ENCODE results near the gene PCBP4. TPM values are rescaled to one million over a fixed set of nuclear protein-coding genes. Genes with fewer than 3 reads are reported as not detected.

Gene PCBP4
- total RNA-seq, 2 experiments from 2014 or later: 11.4 to 21.1 TPM

- CTCF ChIA-PET: interaction anchor here (1.1 to 1.9 kb wide), 6 partner anchors 8 to 23 kb away, joined by 3 to 10 read pairs (median 3); partner anchors contain the start of genes ABHD14A, ABHD14B and RRP9
- Mint-ChIP-seq H3K27ac (no peak overlapping the region), H3K4me1 (peaks cover 9% of the 10 kb centered on the region), H3K27me3 (peaks cover 10% of the 10 kb centered on the region), H3K4me3 (no peak overlapping the region), H3K36me3 (no peaks in the 10 kb centered on the region), H3K9me3 (ENCODE audit: low read depth) (no peaks in the 10 kb centered on the region)
- DNase-seq (no peak), ATAC-seq (no peak)
Measured at GRCh38 chr3:51964521-51964920, 2.7 kb downstream of the PCBP4 start.

- Mint-ChIP-seq H3K27ac (no peak overlapping the region), H3K27me3 (peaks cover 10% of the 10 kb centered on the region), H3K4me3 (no peak overlapping the region)
Measured at GRCh38 chr3:51963951-51964451, 3.3 kb downstream of the PCBP4 start.

GRCh38 chr3:51962854-51963530 lies 4.3 kb downstream of the PCBP4 start:
- Mint-ChIP-seq H3K9me3 (ENCODE audit: low read depth) (no peaks in the 10 kb centered on the region), H3K4me1 (peaks cover 2% of the 10 kb centered on the region), H3K27me3 (peaks cover 10% of the 10 kb centered on the region), H3K4me3 (no peak overlapping the region), H3K36me3 (no peaks in the 10 kb centered on the region), H3K27ac (no peak overlapping the region)
- DNase-seq (no peak), ATAC-seq (no peak)
- CTCF ChIA-PET: interaction anchor here (1.6 to 3.6 kb wide), 5 partner anchors 9 to 22 kb away, joined by 3 to 19 read pairs (median 4); partner anchors contain the start of genes ABHD14A, ABHD14B, ACY1 and RRP9

More at GRCh38 chr3:51963951-51964451, 3.3 kb downstream of the PCBP4 start:
- ATAC-seq (no peak), DNase-seq (no peak)
- no peaks in the 10 kb centered on the region for H3K9me3 Mint-ChIP-seq (ENCODE audit: low read depth)
- CTCF ChIA-PET: interaction anchor here (1.1 to 3.6 kb wide), 5 partner anchors 10 to 23 kb away, joined by 3 to 19 read pairs (median 6); partner anchors contain the start of genes ABHD14A, ABHD14B and RRP9
- H3K4me1 Mint-ChIP-seq: peaks cover 7% of the 10 kb centered on the region
- no peaks in the 10 kb centered on the region for H3K36me3 Mint-ChIP-seq

GRCh38 chr3:51961602-51962569 lies 5.4 kb downstream of the PCBP4 start:
- H3K27me3 Mint-ChIP-seq: peaks cover 12% of the 10 kb centered on the region
- CTCF ChIA-PET: interaction anchor here (1.2 to 3.6 kb wide), 5 partner anchors 10 to 21 kb away, joined by 4 to 19 read pairs (median 4); partner anchors contain the start of genes ABHD14A, ABHD14B, ACY1 and RRP9
- no peak overlapping the region for H3K27ac Mint-ChIP-seq
- no peaks in the 10 kb centered on the region for H3K9me3 Mint-ChIP-seq (ENCODE audit: low read depth)
- peaks cover 3% of the 10 kb centered on the region for H3K4me1 Mint-ChIP-seq
- H3K36me3 Mint-ChIP-seq: no peaks in the 10 kb centered on the region
- ATAC-seq (no peak), DNase-seq (no peak)
- no peak overlapping the region for H3K4me3 Mint-ChIP-seq

GRCh38 chr3:51961011-51961410 lies 6.2 kb downstream of the PCBP4 start:
- Mint-ChIP-seq H3K36me3 (no peaks in the 10 kb centered on the region), H3K27ac (no peak overlapping the region), H3K27me3 (peaks cover 17% of the 10 kb centered on the region), H3K9me3 (ENCODE audit: low read depth) (no peaks in the 10 kb centered on the region), H3K4me3 (no peak overlapping the region), H3K4me1 (peaks cover 6% of the 10 kb centered on the region)
- CTCF ChIA-PET: interaction anchor here (1.2 to 3.6 kb wide), 3 partner anchors 13 to 22 kb away, joined by 4 to 19 read pairs (median 4); partner anchors contain the start of genes ABHD14A, ABHD14B and ACY1
- no peak for DNase-seq
- no peak for ATAC-seq

GRCh38 chr3:51960386-51960785 lies 6.9 kb downstream of the PCBP4 start:
- H3K36me3 Mint-ChIP-seq: no peaks in the 10 kb centered on the region

GRCh38 chr3:51959651-51960050 lies 7.6 kb downstream of the PCBP4 start:
- Mint-ChIP-seq H3K9me3 (ENCODE audit: low read depth) (no peaks in the 10 kb centered on the region), H3K27me3 (peaks cover 21% of the 10 kb centered on the region), H3K4me3 (no peak overlapping the region), H3K4me1 (peaks cover 6% of the 10 kb centered on the region), H3K36me3 (no peaks in the 10 kb centered on the region), H3K27ac (no peak overlapping the region)
- ATAC-seq (no peak), DNase-seq (no peak)
- CTCF ChIA-PET: no interaction called here

More at GRCh38 chr3:51960386-51960785, 6.9 kb downstream of the PCBP4 start:
- Mint-ChIP-seq H3K4me1 (peaks cover 6% of the 10 kb centered on the region), H3K4me3 (no peak overlapping the region), H3K27ac (no peak overlapping the region), H3K9me3 (ENCODE audit: low read depth) (no peaks in the 10 kb centered on the region), H3K27me3 (peaks cover 18% of the 10 kb centered on the region)
- CTCF ChIA-PET: interaction anchor here (3.6 kb wide), 1 partner anchor 14 kb away, joined by 19 read pairs; the partner anchor contains the start of genes ABHD14A and ABHD14B
- ATAC-seq (no peak), DNase-seq (no peak)

- Mint-ChIP-seq H3K9me3 (ENCODE audit: low read depth) (no peaks in the 10 kb centered on the region), H3K27me3 (peaks cover 28% of the 10 kb centered on the region), H3K27ac (no peak overlapping the region), H3K4me1 (peaks cover 6% of the 10 kb centered on the region), H3K36me3 (no peaks in the 10 kb centered on the region), H3K4me3 (no peak overlapping the region)
- CTCF ChIA-PET: interaction anchor here (0.8 kb wide), 1 partner anchor 15 kb away, joined by 4 read pairs; the partner anchor contains the start of gene ABHD14B
- ATAC-seq (no peak), DNase-seq (no peak)
Measured at GRCh38 chr3:51958603-51959521, 8.4 kb downstream of the PCBP4 start.

- ATAC-seq (no peak), DNase-seq (no peak)
- CTCF ChIA-PET: interaction anchor here (0.8 to 1.2 kb wide), 5 partner anchors 8 to 44 kb away, joined by 3 to 6 read pairs (median 3); partner anchors contain the start of genes ABHD14B and PCBP4
- no peaks in the 10 kb centered on the region for H3K36me3 Mint-ChIP-seq
- no peak overlapping the region for H3K4me3 Mint-ChIP-seq
- H3K9me3 Mint-ChIP-seq (ENCODE audit: low read depth): no peaks in the 10 kb centered on the region
- H3K27me3 Mint-ChIP-seq: peaks cover 38% of the 10 kb centered on the region
- no peak overlapping the region for H3K27ac Mint-ChIP-seq
- peaks cover 10% of the 10 kb centered on the region for H3K4me1 Mint-ChIP-seq
Measured at GRCh38 chr3:51957520-51958205, 9.6 kb downstream of the PCBP4 start.

GRCh38 chr3:51955893-51956770 lies 11.1 kb downstream of the PCBP4 start:
- Mint-ChIP-seq H3K36me3 (no peaks in the 10 kb centered on the region), H3K4me1 (peaks cover 10% of the 10 kb centered on the region), H3K4me3 (no peak overlapping the region), H3K27ac (no peak overlapping the region), H3K27me3 (peaks cover 37% of the 10 kb centered on the region), H3K9me3 (ENCODE audit: low read depth) (no peaks in the 10 kb centered on the region)
- ATAC-seq (peak; percentile 65), DNase-seq (no peak)
- CTCF ChIA-PET: interaction anchor here (0.9 to 1.6 kb wide), 5 partner anchors 9 to 17 kb away, joined by 3 to 6 read pairs (median 5); partner anchors contain the start of genes ABHD14B, PCBP4 and RRP9
